ENCODE results near the gene CBR3.

The CBR3 gene

DNA sequence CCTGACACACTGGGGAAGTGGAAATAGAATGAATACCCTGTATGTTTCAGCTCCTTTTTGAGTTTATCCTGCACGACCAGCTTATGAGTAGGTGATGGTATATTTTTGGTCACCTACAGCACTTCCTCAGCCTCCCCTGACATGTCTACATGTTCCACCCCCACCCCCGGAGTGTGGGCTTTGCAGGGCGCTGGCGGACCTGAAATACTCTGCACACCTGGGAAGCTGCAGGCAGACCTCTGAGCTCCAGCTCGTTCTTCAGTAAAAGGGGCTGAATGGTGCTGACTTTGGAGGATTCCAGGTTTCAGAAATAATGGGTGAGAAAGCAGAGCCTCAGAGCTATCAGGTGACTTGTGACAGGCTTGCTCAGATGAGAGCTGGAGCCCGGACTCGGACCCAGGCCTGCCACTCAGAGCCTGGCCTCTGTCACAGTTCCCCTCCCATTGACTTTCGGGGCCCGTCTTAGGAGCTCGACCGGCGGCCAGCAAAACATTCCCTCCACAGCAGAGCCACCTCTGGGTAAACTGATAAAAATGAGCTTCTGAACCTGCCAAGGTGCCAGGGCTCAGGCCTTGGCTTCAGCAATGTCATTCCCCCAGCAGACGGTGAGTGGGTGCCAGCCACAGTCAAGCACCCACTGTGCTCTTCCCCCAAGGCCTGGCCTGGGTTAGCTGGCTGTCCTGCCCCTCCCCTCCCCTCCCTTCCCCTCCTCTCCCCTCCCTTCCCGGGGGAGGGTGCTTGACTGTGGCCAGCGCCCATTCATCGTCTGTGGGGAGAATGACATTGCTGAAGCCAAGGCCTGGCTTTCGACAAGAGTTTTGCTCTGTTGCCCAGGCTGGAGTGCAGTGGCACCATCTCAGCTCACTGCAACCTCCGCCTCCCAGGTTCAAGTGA lies 51.9 kb downstream of the CBR3 start:
- 76 to 85% methylated on average over 12 to 14 of the region's 18 CpGs for WGBS, 2 experiments (ENCODE audit: insufficient coverage in 2 of 2)
- Histone ChIP-seq H3K36me3 (ENCODE audit: control insufficient read depth, insufficient read depth, low read length) (no peaks in the 10 kb centered on the region), H3K9me3 (ENCODE audit: control insufficient read depth, low read length) (no peaks in the 10 kb centered on the region), H3K4me3 (ENCODE audit: extremely low read depth, insufficient read depth, low read length, poor library complexity, severe bottlenecking) (no peak overlapping the region), H3K27ac (ENCODE audit: low read depth, low read length, severe bottlenecking) (no peak overlapping the region), H3K4me1 (ENCODE audit: control insufficient read depth, insufficient read depth, low read length, poor library complexity, severe bottlenecking) (no peaks in the 10 kb centered on the region)

DNA sequence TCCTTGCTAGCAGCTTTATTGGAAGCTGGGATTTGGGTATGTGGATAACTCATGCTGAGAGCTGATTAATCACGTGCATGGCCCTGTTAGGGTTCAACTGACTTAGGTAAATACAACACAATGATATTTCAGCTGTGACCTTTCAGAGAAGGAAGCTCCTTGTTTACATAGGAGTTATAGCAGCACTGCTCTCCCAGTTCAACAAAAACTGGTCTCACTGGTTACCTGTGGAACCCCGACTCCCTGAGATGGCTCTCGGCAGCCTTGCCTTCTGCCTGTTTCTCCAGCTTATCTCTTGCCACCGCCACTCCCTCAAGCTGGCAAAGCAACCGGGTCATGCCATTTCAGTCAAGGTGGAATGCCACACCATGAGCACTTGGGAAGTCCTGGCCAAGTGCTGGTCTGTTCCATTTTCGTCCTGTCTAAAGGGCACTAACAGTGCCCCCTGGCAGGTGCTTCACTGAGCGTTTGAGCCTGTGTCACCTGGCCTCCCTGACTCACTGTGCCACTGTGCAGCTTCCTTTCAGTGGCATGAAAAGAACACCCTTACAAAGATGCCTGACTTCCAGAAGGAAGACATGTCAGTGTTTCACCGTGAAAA lies 53.3 kb downstream of the CBR3 start:
- Histone ChIP-seq H3K27ac (ENCODE audit: low read depth, low read length, severe bottlenecking) (no peak overlapping the region), H3K9me3 (ENCODE audit: control insufficient read depth, low read length) (no peaks in the 10 kb centered on the region), H3K4me1 (ENCODE audit: control insufficient read depth, insufficient read depth, low read length, poor library complexity, severe bottlenecking) (no peaks in the 10 kb centered on the region), H3K4me3 (ENCODE audit: extremely low read depth, insufficient read depth, low read length, poor library complexity, severe bottlenecking) (no peak overlapping the region), H3K36me3 (ENCODE audit: control insufficient read depth, insufficient read depth, low read length) (no peaks in the 10 kb centered on the region)
- 92 to 96% methylated on average over 7 of the region's 8 CpGs for WGBS, 2 experiments (ENCODE audit: insufficient coverage in 2 of 2)

DNA sequence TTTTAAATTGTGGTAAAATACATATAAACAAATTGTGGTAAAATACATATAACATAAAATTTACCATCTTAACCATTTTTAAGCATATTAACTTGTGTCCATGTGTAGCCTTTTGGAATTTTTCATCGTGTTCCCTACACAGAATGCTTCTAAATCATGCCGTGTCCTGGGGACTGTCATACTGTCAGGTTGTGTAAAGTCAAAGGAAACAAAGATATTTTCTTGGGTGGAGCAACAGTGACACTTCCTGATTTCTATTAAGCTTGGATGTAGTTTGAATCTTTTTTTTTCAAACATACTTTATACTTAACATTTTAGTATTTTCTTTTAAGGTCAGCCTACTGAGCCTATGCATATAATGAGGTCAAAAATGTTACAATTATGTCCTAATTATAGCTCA lies 54.1 kb downstream of the CBR3 start:
- Histone ChIP-seq H3K9me3 (ENCODE audit: control insufficient read depth, low read length) (no peaks in the 10 kb centered on the region), H3K4me1 (ENCODE audit: control insufficient read depth, insufficient read depth, low read length, poor library complexity, severe bottlenecking) (no peaks in the 10 kb centered on the region), H3K27ac (ENCODE audit: low read depth, low read length, severe bottlenecking) (no peak overlapping the region), H3K4me3 (ENCODE audit: extremely low read depth, insufficient read depth, low read length, poor library complexity, severe bottlenecking) (no peak overlapping the region), H3K36me3 (ENCODE audit: control insufficient read depth, insufficient read depth, low read length) (no peaks in the 10 kb centered on the region)
- WGBS, 2 experiments (ENCODE audit: insufficient coverage in 2 of 2) = 60% methylated on average over 1 of the region's 2 CpGs; no CpG with 5 or more reads in 1 of the 2 experiments

DNA sequence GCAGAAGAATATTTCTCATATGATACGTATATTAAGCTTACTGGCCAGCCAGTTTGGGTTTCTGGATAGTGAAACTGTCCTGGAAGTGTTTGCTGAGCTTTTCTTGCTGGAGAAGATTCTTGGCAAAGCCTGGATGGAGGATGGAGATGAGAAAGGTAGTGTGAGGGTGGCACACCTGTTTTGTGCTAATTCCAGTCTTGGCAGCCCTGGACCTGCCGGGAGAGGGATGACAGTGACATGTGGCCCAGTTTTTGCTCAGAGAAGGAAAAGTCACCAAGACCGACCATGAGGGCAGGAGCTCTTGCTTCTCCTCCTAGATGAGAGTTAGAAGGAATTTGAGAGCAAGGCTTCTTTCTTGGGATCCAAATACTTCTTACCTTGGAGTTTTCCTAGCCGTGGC lies 55.9 kb downstream of the CBR3 start:
- H3K4me3 ChIP-seq (ENCODE audit: extremely low read depth, insufficient read depth, low read length, poor library complexity, severe bottlenecking) = no peak overlapping the region
- no peaks in the 10 kb centered on the region for H3K9me3 ChIP-seq (ENCODE audit: control insufficient read depth, low read length)
- H3K36me3 ChIP-seq (ENCODE audit: control insufficient read depth, insufficient read depth, low read length) = no peaks in the 10 kb centered on the region
- H3K27ac ChIP-seq (ENCODE audit: low read depth, low read length, severe bottlenecking) = no peak overlapping the region
- H3K4me1 ChIP-seq (ENCODE audit: control insufficient read depth, insufficient read depth, low read length, poor library complexity, severe bottlenecking) = no peaks in the 10 kb centered on the region
- 86 to 90% methylated on average over 4 of the region's 4 CpGs for WGBS, 2 experiments (ENCODE audit: insufficient coverage in 2 of 2)

DNA sequence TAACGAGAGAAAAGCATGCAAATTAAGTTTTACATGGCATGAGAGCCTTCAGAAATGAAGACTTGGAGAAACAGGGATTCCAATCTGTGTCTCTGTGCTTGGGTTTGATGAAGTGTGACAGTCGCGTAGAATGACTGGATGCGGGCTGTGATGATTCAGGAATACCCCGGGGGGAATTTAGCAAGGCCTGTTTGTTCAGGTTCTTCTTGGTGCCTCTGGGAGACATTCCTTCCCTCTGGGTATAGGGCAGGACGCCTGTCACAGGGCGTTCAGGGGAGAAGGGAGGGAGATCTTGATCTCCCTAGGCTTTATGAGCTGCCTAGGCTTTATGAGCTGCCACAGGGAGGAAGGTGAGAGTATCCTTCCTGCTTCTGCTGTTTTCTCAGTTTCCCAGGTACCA lies 58.3 kb downstream of the CBR3 start:
- H3K4me1 ChIP-seq (ENCODE audit: control insufficient read depth, insufficient read depth, low read length, poor library complexity, severe bottlenecking) = no peaks in the 10 kb centered on the region
- no peaks in the 10 kb centered on the region for H3K36me3 ChIP-seq (ENCODE audit: control insufficient read depth, insufficient read depth, low read length)
- no peak overlapping the region for H3K27ac ChIP-seq (ENCODE audit: low read depth, low read length, severe bottlenecking)
- WGBS, 2 experiments (ENCODE audit: insufficient coverage in 2 of 2) = 68 to 85% methylated on average over 7 of the region's 7 CpGs
- no peak overlapping the region for H3K4me3 ChIP-seq (ENCODE audit: extremely low read depth, insufficient read depth, low read length, poor library complexity, severe bottlenecking)
- H3K9me3 ChIP-seq (ENCODE audit: control insufficient read depth, low read length) = no peaks in the 10 kb centered on the region

DNA sequence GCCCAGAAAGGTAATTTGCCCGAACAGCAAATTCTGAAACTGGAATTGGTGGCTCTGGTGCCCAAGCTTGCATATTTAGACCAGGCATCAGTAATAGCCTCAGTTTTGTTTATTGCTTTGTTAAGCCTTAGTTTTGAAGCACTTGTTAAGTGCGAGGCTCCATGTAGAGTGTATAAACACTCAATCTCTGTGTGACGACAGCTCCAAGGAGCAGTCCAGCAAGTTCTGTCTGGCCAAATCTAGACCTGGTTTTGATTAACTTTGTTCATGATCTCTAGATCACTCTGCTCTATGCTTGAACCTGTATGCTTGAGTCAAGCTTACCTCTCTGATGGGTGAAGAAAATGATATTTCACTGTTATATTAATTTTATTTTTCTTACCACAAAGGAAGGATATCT lies 59.1 kb downstream of the CBR3 start:
- Histone ChIP-seq H3K27ac (ENCODE audit: low read depth, low read length, severe bottlenecking) (no peak overlapping the region), H3K4me3 (ENCODE audit: extremely low read depth, insufficient read depth, low read length, poor library complexity, severe bottlenecking) (no peak overlapping the region), H3K36me3 (ENCODE audit: control insufficient read depth, insufficient read depth, low read length) (no peaks in the 10 kb centered on the region), H3K4me1 (ENCODE audit: control insufficient read depth, insufficient read depth, low read length, poor library complexity, severe bottlenecking) (no peaks in the 10 kb centered on the region), H3K9me3 (ENCODE audit: control insufficient read depth, low read length) (no peaks in the 10 kb centered on the region)
- 80 to 90% methylated on average over 3 of the region's 3 CpGs for WGBS, 2 experiments (ENCODE audit: insufficient coverage in 2 of 2)

DNA sequence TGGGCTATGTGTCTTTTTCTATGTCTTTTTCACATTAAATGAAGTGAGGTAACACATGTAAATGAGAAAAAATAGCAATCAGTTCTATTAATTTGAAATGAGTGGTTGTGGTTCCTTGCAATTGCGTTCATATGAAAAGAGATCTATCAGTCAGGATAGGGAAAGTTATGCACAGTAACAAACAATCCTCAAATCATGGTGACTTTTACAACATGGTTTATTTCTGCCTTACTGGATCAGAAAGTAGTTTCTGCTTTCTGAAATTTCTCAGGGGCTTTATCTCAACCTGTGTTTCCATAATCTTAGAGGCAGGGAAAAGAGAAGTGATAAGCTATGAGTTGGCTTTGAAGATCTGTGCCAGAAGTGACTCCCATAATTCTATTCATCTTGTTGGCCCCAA lies 60.7 kb downstream of the CBR3 start:
- no peak overlapping the region for H3K27ac ChIP-seq (ENCODE audit: low read depth, low read length, severe bottlenecking)
- H3K9me3 ChIP-seq (ENCODE audit: control insufficient read depth, low read length) = no peaks in the 10 kb centered on the region
- no peak overlapping the region for H3K4me3 ChIP-seq (ENCODE audit: extremely low read depth, insufficient read depth, low read length, poor library complexity, severe bottlenecking)
- WGBS, 2 experiments (ENCODE audit: insufficient coverage in 2 of 2) = no CpG with 5 or more reads among the region's 1 CpG
- no peaks in the 10 kb centered on the region for H3K4me1 ChIP-seq (ENCODE audit: control insufficient read depth, insufficient read depth, low read length, poor library complexity, severe bottlenecking)
- no peaks in the 10 kb centered on the region for H3K36me3 ChIP-seq (ENCODE audit: control insufficient read depth, insufficient read depth, low read length)
